B cell (primary cell): ENCODE results near the gene MRPL18.

Experiments used
- EZH2 ChIP-seq: IDR thresholded peaks from 2 replicates; pipeline ENCODE4 v1.6.1; 2012; ENCODE audit warnings: borderline replicate concordance, low read depth, mild to moderate bottlenecking, moderate library complexity, low read length; ENCODE audit not compliant: insufficient read depth, poor library complexity, severe bottlenecking
- TF ChIP-seq, protein P1 (sequence below): fragments of 200-600 bp; IDR thresholded peaks from one replicate; pipeline ENCODE4 v1.8.0; 2022; ENCODE audit warnings: antibody characterized with exemption, mild to moderate bottlenecking

DNA sequence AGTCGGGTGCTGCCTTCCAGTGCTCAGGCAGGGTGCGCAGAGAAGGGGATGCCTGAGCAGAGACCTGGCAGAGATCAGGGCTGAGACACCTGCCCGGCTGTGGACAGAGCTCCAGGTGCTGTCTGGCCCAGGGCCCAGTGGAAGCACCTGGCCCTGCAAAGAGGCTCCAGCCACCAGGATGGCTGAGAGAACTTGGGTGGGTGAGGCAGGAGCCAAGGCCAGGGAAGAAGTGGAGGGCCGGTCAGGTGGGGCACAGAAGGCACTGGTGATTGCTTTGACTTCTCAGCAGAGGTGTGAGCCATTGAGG lies 41.1 kb downstream of the MRPL18 start:
- TF ChIP-seq, protein P1, sequence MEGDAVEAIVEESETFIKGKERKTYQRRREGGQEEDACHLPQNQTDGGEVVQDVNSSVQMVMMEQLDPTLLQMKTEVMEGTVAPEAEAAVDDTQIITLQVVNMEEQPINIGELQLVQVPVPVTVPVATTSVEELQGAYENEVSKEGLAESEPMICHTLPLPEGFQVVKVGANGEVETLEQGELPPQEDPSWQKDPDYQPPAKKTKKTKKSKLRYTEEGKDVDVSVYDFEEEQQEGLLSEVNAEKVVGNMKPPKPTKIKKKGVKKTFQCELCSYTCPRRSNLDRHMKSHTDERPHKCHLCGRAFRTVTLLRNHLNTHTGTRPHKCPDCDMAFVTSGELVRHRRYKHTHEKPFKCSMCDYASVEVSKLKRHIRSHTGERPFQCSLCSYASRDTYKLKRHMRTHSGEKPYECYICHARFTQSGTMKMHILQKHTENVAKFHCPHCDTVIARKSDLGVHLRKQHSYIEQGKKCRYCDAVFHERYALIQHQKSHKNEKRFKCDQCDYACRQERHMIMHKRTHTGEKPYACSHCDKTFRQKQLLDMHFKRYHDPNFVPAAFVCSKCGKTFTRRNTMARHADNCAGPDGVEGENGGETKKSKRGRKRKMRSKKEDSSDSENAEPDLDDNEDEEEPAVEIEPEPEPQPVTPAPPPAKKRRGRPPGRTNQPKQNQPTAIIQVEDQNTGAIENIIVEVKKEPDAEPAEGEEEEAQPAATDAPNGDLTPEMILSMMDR: no peak
- TF ChIP-seq EZH2: no peak
